ENCODE data around the gene KMT2E. TPM values are rescaled to one million over a fixed set of nuclear protein-coding genes. Genes with fewer than 3 reads are reported as not detected.

KMT2E gene
- polyA plus RNA-seq, 3 donors from 2014 or later = 74.3 to 234 (median 114) TPM

- peaks cover 0 to 4% (median 3%) of the 10 kb centered on the region in 3 donors for H3K36me3 Mint-ChIP-seq
These were observed 43.5 kb downstream of the KMT2E start for GRCh38 chr7:105057472-105057871.

DNA sequence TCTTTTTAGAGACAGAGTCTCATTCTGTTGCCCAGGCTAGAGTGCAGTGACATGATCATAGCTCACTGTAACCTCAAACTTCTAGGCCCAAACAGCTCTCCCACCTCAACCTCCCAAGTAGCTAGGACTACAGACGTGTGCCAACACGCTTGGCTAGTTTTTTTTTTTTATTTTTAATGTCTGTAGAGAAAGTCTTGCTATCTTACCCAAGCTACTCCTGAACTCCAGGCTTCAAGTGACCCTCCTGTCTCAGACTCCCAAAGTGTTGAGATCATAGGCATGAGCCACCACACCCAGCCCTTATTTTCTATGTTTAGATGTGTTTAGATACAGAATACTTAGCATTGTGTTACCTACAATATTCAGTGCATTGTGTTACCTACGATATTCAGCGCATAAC lies 46.4 kb downstream of the KMT2E start:
- Mint-ChIP-seq H3K9me3 (no peaks in the 10 kb centered on the region), H3K27ac (peak overlapping the region in 4 of 6 donors; percentile 9 to 69 (median 50)), H3K36me3 (peaks cover 4 to 10% (median 4%) of the 10 kb centered on the region in 3 donors), H3K4me3 (no peak overlapping the region), H3K27me3 (ENCODE audit: low read depth in 3 of 3) (peaks cover 0 to 5% (median 0%) of the 10 kb centered on the region in 3 donors), H3K4me1 (peaks cover 72 to 96% of the 10 kb centered on the region in 2 donors)
- DNase-seq = no peak

More at GRCh38 chr7:105057472-105057871, 43.5 kb downstream of the KMT2E start:
- Mint-ChIP-seq H3K4me3 (peak overlapping the region in 1 of 5 donors; percentile 10), H3K9me3 (no peaks in the 10 kb centered on the region), H3K27me3 (ENCODE audit: low read depth in 3 of 3) (peaks cover 0 to 4% (median 2%) of the 10 kb centered on the region in 3 donors), H3K27ac (peak overlapping the region; percentile 1 to 83 (median 61)), H3K4me1 (peaks cover 74 to 95% of the 10 kb centered on the region in 2 donors)
- DNase-seq = no peak

- H3K4me3 Mint-ChIP-seq = peak overlapping the region in 2 of 5 donors; percentile 7 to 36
- H3K27ac Mint-ChIP-seq = peak overlapping the region in 5 of 6 donors; percentile 9 to 83 (median 48)
- DNase-seq = no peak
- peaks cover 0 to 5% (median 0%) of the 10 kb centered on the region in 3 donors for H3K27me3 Mint-ChIP-seq (ENCODE audit: low read depth in 3 of 3)
- peaks cover 4 to 7% (median 6%) of the 10 kb centered on the region in 3 donors for H3K36me3 Mint-ChIP-seq
- H3K9me3 Mint-ChIP-seq = no peaks in the 10 kb centered on the region
- peaks cover 67 to 96% of the 10 kb centered on the region in 2 donors for H3K4me1 Mint-ChIP-seq
These were observed 46.9 kb downstream of the KMT2E start for GRCh38 chr7:105060923-105061322.

GRCh38 chr7:105065104-105065503 lies 51.1 kb downstream of the KMT2E start:
- peaks cover 0 to 5% (median 0%) of the 10 kb centered on the region in 3 donors for H3K27me3 Mint-ChIP-seq (ENCODE audit: low read depth in 3 of 3)
- H3K4me3 Mint-ChIP-seq = no peak overlapping the region
- H3K27ac Mint-ChIP-seq = peak overlapping the region in 5 of 6 donors; percentile 19 to 52 (median 36)
- no peaks in the 10 kb centered on the region for H3K9me3 Mint-ChIP-seq
- peaks cover 35 to 77% of the 10 kb centered on the region in 2 donors for H3K4me1 Mint-ChIP-seq
- DNase-seq = no peak
- H3K36me3 Mint-ChIP-seq = peaks cover 4 to 29% (median 10%) of the 10 kb centered on the region in 3 donors

GRCh38 chr7:105067691-105068090 lies 53.7 kb downstream of the KMT2E start:
- Mint-ChIP-seq H3K4me1 (peaks cover 19 to 52% of the 10 kb centered on the region in 2 donors), H3K4me3 (no peak overlapping the region), H3K36me3 (peaks cover 4 to 30% (median 10%) of the 10 kb centered on the region in 3 donors), H3K27ac (peak overlapping the region in 3 of 6 donors; percentile 21 to 59 (median 49)), H3K27me3 (ENCODE audit: low read depth in 3 of 3) (peaks cover 0 to 2% (median 1%) of the 10 kb centered on the region in 3 donors), H3K9me3 (no peaks in the 10 kb centered on the region)
- no peak for DNase-seq

DNA sequence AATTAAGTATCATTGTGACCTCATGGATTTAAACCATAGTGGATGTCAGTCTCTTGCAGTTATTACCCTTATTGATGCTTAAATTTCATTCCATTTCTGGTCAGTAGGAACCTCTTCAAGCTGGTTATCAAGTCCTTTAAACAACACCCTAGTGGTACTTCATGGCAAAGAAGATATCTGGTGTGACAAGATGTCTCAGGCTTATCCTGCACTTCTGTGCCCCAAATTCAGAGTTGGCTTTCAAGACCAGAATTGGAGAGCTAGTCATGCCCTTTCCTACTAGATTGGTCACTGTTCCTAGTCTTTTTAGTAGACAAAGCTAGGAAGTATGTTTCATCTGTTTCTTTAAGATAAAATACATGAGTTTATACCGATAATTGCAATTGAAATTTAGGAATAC lies 54.9 kb downstream of the KMT2E start:
- peaks cover 0 to 2% (median 0%) of the 10 kb centered on the region in 3 donors for H3K27me3 Mint-ChIP-seq (ENCODE audit: low read depth in 3 of 3)
- no peak overlapping the region for H3K4me3 Mint-ChIP-seq
- no peaks in the 10 kb centered on the region for H3K9me3 Mint-ChIP-seq
- peaks cover 13 to 40% of the 10 kb centered on the region in 2 donors for H3K4me1 Mint-ChIP-seq
- no peak for DNase-seq
- peak overlapping the region in 4 of 6 donors; percentile 25 to 56 (median 38) for H3K27ac Mint-ChIP-seq
- peaks cover 0 to 23% (median 7%) of the 10 kb centered on the region in 3 donors for H3K36me3 Mint-ChIP-seq

- Mint-ChIP-seq H3K9me3 (no peaks in the 10 kb centered on the region), H3K27ac (peak overlapping the region in 2 of 6 donors; percentile 28 to 51), H3K4me1 (peaks cover 5 to 22% of the 10 kb centered on the region in 2 donors), H3K36me3 (peaks cover 5 to 43% (median 26%) of the 10 kb centered on the region in 3 donors), H3K27me3 (ENCODE audit: low read depth in 3 of 3) (peaks cover 0 to 2% (median 0%) of the 10 kb centered on the region in 3 donors), H3K4me3 (no peak overlapping the region)
- no peak for DNase-seq
These were observed 59.1 kb downstream of the KMT2E start for GRCh38 chr7:105073143-105073542.

DNA sequence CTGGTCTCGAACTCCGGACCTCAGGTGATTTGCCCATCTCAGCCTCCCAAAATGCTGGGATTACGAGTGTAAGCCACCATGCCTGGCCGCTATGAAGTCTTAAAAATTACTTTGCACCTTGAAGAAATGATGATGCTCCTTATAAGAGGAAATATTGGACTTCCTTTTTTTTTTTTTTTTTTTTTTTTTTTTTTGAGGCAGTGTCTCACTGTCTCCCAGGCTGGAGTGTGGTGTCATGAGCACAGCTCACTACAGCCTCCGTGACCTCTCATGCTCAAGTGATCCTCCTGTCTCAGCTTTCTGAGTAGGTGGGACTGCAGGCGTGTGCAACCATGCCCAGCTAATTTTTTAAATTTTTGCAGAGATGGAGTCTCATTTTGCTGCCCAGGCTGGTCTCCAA lies 65.3 kb downstream of the KMT2E start:
- no peak for DNase-seq
- H3K36me3 Mint-ChIP-seq = peaks cover 5 to 43% (median 26%) of the 10 kb centered on the region in 3 donors
- peaks cover 0 to 4% (median 1%) of the 10 kb centered on the region in 3 donors for H3K27me3 Mint-ChIP-seq (ENCODE audit: low read depth in 3 of 3)
- no peak overlapping the region for H3K4me3 Mint-ChIP-seq
- no peak overlapping the region for H3K27ac Mint-ChIP-seq
- no peaks in the 10 kb centered on the region for H3K9me3 Mint-ChIP-seq
- H3K4me1 Mint-ChIP-seq = peaks cover 7 to 28% of the 10 kb centered on the region in 2 donors

GRCh38 chr7:105084581-105084980 lies 70.6 kb downstream of the KMT2E start:
- H3K36me3 Mint-ChIP-seq = peaks cover 0 to 20% (median 15%) of the 10 kb centered on the region in 3 donors

DNA sequence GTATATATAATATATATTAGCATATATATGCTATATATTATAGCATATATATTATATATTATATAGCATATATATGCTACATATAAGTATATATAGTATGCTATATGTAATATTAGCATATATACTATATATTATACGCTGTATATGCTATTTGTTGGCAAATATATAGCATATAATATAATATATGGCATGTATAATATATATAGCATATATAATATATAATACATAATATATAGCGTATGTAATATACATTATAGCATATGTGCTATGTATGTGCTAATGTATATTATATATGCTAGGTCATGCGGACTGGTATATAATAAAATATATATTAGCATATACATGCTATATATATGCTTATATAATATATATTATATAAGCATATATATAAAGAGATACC lies 72.8 kb downstream of the KMT2E start:
- H3K4me3 Mint-ChIP-seq = no peak overlapping the region
- no peak overlapping the region for H3K27ac Mint-ChIP-seq
- no peak for DNase-seq
- H3K36me3 Mint-ChIP-seq = peaks cover 0 to 21% (median 20%) of the 10 kb centered on the region in 3 donors
- peaks cover 11 to 52% of the 10 kb centered on the region in 2 donors for H3K4me1 Mint-ChIP-seq
- H3K9me3 Mint-ChIP-seq = no peaks in the 10 kb centered on the region
- H3K27me3 Mint-ChIP-seq (ENCODE audit: low read depth in 3 of 3) = peaks cover 0 to 6% (median 2%) of the 10 kb centered on the region in 3 donors

More at GRCh38 chr7:105084581-105084980, 70.6 kb downstream of the KMT2E start:
- peaks cover 11 to 34% of the 10 kb centered on the region in 2 donors for H3K4me1 Mint-ChIP-seq
- peaks cover 0 to 5% (median 2%) of the 10 kb centered on the region in 3 donors for H3K27me3 Mint-ChIP-seq (ENCODE audit: low read depth in 3 of 3)
- H3K27ac Mint-ChIP-seq = peak overlapping the region in 1 of 6 donors; percentile 1
- no peaks in the 10 kb centered on the region for H3K9me3 Mint-ChIP-seq
- no peak overlapping the region for H3K4me3 Mint-ChIP-seq
- no peak for DNase-seq

DNA sequence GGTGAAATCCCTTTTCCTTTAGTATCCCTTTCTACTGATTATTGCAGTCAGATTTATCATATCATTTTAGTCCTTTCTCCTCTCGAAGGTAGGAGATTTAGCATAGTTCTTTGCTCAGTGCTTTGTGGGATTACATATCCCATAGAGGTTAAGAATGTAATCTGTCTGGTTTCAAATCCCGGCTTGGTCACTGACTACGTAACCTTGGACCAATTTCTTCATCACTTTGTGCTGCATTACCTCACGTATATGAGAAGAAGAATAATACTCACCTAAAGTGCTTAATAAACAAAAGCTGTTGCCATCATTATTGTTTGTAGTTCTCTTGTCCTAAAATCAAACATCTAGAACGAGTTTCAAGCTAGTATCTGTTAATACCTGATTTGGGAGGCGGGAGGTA lies 74.0 kb downstream of the KMT2E start:
- DNase-seq = no peak
- peaks cover 0 to 8% (median 2%) of the 10 kb centered on the region in 3 donors for H3K27me3 Mint-ChIP-seq (ENCODE audit: low read depth in 3 of 3)
- peaks cover 9 to 45% of the 10 kb centered on the region in 2 donors for H3K4me1 Mint-ChIP-seq
- no peaks in the 10 kb centered on the region for H3K9me3 Mint-ChIP-seq
- no peak overlapping the region for H3K4me3 Mint-ChIP-seq
- H3K36me3 Mint-ChIP-seq = peaks cover 0 to 20% (median 18%) of the 10 kb centered on the region in 3 donors
- H3K27ac Mint-ChIP-seq = peak overlapping the region in 3 of 6 donors; percentile 12 to 38 (median 20)

- peaks cover 0 to 8% (median 2%) of the 10 kb centered on the region in 3 donors for H3K27me3 Mint-ChIP-seq (ENCODE audit: low read depth in 3 of 3)
- no peaks in the 10 kb centered on the region for H3K9me3 Mint-ChIP-seq
- H3K27ac Mint-ChIP-seq = peak overlapping the region; percentile 9 to 82 (median 43)
- no peak overlapping the region for H3K4me3 Mint-ChIP-seq
- peaks cover 6 to 41% of the 10 kb centered on the region in 2 donors for H3K4me1 Mint-ChIP-seq
- no peak for DNase-seq
- H3K36me3 Mint-ChIP-seq = peaks cover 0 to 20% (median 15%) of the 10 kb centered on the region in 3 donors
These were observed 74.5 kb downstream of the KMT2E start for GRCh38 chr7:105088456-105088855.

DNA sequence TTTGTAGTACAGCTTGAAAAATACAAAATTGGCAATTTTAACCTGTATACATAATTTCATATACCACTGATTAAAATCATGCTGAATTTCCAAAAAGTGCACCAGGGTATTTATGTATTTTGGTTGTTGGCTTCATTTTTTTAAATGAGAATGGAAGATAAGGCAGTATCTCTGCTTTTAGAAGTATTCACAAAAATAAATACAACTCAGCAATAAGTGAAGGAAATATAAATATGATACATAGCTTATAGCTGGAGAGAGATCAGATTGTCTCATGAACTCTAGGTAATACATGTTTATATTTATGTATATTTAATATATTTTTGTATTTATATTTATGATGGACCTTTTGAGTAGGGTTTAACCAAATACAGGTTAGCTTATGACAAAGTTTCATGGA lies 81.0 kb downstream of the KMT2E start:
- Mint-ChIP-seq H3K27me3 (ENCODE audit: low read depth in 3 of 3) (peaks cover 2 to 6% (median 5%) of the 10 kb centered on the region in 3 donors), H3K4me3 (no peak overlapping the region), H3K36me3 (peaks cover 0 to 9% (median 8%) of the 10 kb centered on the region in 3 donors), H3K9me3 (no peaks in the 10 kb centered on the region), H3K4me1 (peaks cover 3 to 60% of the 10 kb centered on the region in 2 donors), H3K27ac (peak overlapping the region in 4 of 6 donors; percentile 34 to 63 (median 46))
- DNase-seq = no peak

- Mint-ChIP-seq H3K27ac (peak overlapping the region in 4 of 6 donors; percentile 29 to 67 (median 54)), H3K36me3 (peaks cover 0 to 9% (median 8%) of the 10 kb centered on the region in 3 donors), H3K9me3 (no peaks in the 10 kb centered on the region), H3K4me1 (peaks cover 3 to 60% of the 10 kb centered on the region in 2 donors), H3K27me3 (ENCODE audit: low read depth in 3 of 3) (peaks cover 2 to 6% (median 4%) of the 10 kb centered on the region in 3 donors), H3K4me3 (no peak overlapping the region)
- no peak for DNase-seq
These were observed 82.3 kb downstream of the KMT2E start for GRCh38 chr7:105096306-105096705.
